Fibroblast of lung (primary cell): ENCODE results near the gene WWOX.

Experiments
- EZH2 ChIP-seq: IDR thresholded peaks from 2 replicates; pipeline ENCODE4 v1.5.1; 2012; ENCODE audit warnings: low read length, control low read depth, mild to moderate bottlenecking; ENCODE audit errors: missing control alignments
- TF ChIP-seq, protein P1 (sequence below), 2 donors: IDR thresholded peaks in 1 of 2; conservative IDR thresholded peaks in 1 of 2; 1 replicate in 1 of 2; 2 replicates in 1 of 2; pipeline ENCODE4 v1.5.1; 2011 to 2012; ENCODE audit warnings: low read length in 2 of 2, control low read depth in 1 of 2, inconsistent platforms in 1 of 2, low read depth in 1 of 2, mild to moderate bottlenecking in 1 of 2

DNA sequence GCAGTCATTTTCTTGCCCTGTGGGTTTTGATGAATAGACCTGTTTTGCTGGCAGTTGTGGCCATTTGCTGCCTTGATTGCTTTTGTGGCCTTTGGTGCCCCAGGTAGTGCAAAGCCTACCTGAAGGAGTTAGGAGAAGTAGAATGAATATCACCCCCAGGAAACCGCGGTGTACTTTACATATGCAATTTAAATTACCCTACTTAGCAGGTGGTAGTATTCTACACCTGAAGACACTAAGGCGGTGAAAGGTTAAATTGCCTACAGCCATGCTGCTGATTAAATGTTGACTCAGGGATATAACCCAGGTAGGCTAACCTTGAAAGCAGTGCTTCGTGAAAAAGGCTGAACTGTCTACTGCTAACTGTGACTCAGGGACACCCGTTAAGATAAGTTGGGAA lies 27.2 kb upstream of the WWOX start:
- TF ChIP-seq, protein P1, sequence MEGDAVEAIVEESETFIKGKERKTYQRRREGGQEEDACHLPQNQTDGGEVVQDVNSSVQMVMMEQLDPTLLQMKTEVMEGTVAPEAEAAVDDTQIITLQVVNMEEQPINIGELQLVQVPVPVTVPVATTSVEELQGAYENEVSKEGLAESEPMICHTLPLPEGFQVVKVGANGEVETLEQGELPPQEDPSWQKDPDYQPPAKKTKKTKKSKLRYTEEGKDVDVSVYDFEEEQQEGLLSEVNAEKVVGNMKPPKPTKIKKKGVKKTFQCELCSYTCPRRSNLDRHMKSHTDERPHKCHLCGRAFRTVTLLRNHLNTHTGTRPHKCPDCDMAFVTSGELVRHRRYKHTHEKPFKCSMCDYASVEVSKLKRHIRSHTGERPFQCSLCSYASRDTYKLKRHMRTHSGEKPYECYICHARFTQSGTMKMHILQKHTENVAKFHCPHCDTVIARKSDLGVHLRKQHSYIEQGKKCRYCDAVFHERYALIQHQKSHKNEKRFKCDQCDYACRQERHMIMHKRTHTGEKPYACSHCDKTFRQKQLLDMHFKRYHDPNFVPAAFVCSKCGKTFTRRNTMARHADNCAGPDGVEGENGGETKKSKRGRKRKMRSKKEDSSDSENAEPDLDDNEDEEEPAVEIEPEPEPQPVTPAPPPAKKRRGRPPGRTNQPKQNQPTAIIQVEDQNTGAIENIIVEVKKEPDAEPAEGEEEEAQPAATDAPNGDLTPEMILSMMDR (conservative IDR thresholded peaks at IDR 0.05 in 1 of 2, IDR thresholded peaks at IDR 0.05 in 1 of 2; ENCODE audit: low read depth in 1 of 2, low read length in 2 of 2), result no peak
- TF ChIP-seq EZH2, result no peak
